GM04504 (cell line): Measurements from ENCODE around the gene COBL.

ENCODE experiments used
- DNase-seq: peaks from one replicate; pipeline ENCODE4 v3.0.0-alpha.2; 2012; ENCODE audit warnings: low read depth

Gene COBL

GRCh38 chr7:51021906-51022570 lies 294.6 kb downstream of the COBL start:
- no peak for DNase-seq

GRCh38 chr7:51020944-51021343 lies 295.7 kb downstream of the COBL start:
- no peak for DNase-seq

GRCh38 chr7:51019891-51020870 lies 296.4 kb downstream of the COBL start:
- DNase-seq, result no peak

DNA sequence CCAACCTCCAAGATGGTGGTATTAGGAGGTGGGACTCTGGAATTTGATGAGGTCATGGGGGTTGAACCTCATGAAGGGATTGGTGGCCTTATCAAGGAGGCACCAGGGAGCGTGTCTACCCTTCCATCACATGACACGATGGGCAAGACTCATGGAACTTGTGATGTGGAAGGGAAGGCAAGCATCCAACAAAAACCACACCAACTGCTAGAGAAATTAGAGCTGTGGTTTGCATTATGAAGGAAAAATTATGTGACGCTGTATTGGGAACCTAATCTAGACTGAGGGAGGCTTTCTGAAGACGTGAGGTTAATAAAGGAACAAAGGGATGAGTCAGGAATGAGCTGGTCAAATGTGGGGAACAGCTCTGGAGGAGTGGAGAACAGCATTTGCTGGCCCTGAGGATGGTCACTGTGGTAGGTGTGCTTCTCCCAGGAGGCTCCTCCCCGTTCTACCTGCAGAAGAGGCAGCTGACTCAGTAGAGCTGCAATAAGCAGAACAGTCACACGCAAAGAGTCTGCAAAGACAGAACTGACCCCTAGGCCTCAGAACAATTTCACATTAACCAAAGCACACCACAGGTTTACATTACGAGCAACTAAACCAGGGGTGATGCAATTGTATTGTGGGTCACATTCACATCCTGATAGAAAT lies 297.3 kb downstream of the COBL start:
- DNase-seq, result no peak

DNA sequence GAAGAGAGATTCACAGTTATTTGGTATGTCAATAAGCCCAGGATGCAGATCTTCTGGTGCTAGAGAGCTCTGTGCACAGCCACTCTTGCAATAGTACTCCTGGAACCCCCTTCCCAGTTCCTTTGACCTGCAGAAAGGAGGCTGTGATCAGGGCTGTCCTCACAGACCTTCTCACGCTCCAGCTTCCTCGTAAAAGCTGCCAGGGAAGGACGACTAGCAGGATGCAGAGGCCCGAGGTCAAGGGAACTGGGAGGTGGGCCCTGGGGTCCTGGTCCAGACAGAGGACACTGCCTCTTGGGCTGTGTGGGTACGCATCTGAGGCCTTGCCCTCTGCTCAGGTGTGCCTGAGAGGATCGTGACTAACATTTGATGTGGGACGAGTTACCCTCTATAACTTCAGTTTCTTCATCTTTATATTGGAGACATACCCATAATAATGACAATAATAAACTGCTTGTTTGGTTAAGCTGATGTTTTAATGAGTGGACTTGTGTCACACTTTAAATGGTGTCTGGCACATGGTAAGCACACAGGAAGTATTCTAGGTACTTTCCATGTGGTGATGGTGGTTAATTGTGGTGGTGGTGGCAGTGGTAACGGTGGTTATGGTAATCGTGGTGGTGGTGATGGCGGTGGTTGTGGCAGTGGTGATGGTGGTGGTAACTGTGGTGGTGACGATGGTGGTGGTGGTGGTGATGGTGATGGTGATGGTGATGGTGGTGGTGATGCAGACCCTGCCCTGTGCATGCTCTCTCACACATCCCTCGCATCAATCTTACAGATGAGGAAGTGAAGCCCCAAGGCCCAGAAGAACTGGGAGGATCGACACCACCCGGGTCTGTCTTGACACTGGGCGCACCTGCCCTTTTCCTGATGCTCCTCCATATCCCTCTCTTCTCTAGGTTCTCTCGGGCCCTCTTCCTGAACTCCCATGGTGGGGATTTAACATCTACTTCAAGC lies 298.8 kb downstream of the COBL start:
- DNase-seq, result no peak

DNA sequence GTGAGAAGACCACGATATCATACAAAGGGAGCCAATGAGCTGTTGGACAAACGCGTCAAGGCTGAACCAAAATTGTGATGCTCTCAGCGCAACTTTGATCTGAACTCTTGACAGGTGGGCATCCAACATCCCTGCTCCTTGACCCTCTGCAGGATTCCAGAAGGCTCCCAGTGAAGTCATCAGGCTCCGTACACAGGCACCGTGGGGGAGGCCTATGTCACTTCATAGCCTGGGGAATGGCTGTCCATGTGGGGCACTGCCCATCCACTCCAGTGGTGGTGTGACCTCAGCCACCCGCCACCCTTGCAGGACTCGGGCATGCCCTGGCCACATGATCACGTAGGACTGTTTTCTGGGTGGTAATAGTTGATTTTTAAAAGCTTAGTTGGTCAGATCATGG lies 300.1 kb downstream of the COBL start:
- no peak for DNase-seq

DNA sequence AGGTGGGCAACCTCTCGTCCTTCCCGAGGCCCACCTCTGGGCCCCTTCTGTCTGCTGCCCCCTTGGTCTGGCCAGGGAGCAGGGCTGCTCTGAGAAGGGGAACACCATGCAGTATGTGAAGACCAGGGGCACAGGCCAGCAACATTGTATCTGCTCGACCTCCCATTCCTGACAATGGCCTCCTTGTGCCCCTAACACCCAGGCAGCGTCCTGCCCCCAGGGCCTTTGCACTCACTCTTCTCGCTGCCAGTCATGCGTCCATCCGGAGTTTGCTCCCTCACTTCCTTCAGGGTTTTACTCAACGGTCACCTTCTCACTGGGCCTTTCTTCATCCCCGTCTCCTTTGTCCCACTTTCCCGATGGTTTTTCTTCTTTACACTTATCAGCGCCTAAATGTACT lies 301.0 kb downstream of the COBL start:
- DNase-seq, result no peak

GRCh38 chr7:51014811-51015210 lies 301.8 kb downstream of the COBL start:
- DNase-seq, result no peak

DNA sequence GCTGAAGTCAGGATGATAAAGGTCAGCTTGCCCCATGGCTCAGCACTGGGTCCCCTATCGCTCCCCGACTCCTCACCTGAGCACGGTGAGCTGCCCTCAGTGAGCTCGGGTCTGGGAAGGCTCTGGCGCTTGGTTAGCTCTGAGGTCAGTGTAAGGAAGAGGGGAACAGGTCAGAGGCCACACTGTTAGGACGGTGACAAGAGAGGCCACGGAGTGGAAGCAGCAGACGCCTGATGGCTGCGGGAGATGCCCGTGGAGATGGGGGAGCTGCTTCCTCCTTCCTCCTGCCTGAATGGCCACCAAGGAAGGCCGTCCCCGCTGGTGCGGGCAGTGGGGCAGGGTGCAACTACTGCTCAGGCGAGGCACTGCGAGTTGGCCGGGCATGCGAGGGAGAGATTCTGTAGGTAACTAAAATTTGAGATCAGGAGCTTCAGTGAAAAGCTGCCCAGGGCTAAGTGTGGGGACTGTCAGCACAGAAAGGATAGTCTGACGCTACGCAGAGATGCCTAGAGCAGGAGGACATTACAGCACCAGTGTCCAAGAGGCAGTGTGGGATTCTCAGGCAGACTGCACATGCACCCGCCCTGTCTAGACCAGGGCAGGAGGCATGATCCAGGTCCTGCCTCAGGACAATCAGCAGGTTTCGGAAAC lies 302.6 kb downstream of the COBL start:
- DNase-seq, result no peak

- no peak for DNase-seq
Measured at GRCh38 chr7:51013218-51013786, 303.3 kb downstream of the COBL start.

GRCh38 chr7:51012569-51013217 lies 303.9 kb downstream of the COBL start:
- DNase-seq, result no peak

DNA sequence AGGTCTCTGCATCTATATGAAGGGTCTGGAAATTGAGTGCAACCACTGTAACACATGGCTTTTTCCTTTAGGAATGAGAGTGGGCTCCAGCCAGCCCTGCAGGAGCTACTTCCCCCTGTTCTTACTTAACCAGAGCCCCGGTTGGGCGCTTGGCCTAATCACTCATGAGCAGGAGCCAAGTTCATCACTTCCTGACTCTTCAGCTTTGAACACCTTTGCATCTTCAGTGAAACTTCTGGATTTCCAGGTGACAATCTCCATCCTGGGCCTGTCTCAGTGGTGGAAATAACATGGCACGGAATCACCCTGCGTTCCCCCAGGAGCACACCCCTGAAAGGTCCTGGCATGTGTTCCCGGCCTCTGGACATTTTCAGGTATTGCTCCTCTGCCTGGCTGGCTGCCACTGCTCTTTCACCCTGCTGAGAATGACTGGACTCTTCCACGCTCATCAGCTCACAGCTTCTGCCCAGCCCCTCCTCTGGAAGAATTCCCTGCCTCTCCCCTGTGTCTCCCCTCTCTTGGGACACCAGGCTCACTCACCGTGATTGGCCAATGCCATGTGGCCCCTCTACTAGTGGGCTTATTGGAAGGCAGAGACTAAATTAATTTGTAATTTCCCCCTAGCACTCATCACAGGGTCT lies 304.8 kb downstream of the COBL start:
- DNase-seq, result no peak

GRCh38 chr7:51010534-51010933 lies 306.1 kb downstream of the COBL start:
- no peak for DNase-seq

DNA sequence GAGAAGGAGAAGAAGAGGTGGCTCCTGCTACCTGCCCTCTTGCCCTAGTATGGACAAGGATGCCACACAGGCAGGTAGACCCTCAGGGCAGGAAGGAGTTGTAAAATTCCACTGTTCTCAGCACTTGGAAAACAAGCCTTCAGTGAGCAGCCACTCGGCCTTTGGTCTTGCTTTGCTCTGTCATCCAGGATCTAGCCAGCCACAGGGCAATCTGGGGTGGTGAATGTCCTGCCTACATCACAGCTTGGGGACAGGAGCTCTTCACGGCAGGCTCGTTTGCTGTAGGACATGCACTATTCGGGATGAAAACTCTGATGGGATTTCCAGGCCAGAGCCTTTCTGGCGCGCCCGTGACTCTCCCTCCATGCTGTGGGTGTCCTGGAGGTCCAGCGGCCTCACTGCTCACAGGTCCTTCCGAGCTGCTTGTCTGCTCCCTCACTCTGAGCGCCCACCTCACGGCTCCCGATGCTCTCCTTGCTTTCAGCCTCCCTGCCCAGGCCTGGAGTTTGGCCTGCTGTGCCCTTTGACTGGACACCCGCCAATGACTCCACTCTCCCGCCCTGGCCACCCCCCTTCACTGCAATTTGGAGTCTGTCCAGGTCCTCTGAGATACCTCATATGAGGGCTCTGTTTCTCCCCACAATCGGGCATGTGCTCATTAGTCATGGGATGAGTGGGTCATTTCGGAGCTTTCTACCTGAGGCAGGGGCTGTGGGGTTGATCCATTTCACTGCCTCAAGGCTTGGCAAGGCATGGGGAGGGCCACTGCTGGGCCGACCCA lies 306.7 kb downstream of the COBL start:
- no peak for DNase-seq

GRCh38 chr7:51007551-51008505 lies 308.8 kb downstream of the COBL start:
- no peak for DNase-seq

DNA sequence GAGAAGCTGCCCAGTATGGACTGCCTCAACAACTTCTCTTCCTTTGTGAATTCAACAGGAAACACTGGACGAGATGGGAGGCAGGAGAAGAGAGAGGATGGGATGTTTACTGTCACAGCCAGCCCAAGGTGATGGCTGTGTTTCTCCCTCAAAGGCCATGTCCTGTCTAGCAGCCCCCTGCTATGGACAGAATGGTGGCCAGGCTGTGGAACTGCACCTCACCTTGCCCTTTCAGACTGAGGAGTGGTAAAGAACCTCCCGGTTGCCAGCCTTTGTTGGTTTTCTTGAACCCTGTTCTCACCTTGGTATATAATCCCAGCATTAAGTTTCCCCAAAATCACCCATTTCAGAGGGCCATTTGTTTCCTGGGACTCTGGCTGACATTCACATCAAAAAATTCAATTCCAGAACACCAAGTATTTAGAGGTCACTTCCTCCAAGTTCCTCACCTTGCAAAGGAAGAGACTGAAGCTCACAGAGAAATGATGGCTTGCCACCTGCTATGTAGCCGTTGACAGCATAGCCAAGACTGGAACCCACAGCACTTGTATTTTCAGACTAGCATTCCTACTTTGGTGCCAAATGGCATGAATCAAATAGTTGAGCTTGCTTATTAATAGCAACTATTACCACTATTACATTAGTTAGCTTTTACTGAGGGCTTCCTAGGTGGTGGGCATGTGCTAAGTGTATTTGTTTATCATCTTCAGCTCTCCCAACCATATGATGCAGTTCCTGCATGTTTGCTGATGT lies 309.9 kb downstream of the COBL start:
- DNase-seq, result no peak

GRCh38 chr7:51005074-51005473 lies 311.5 kb downstream of the COBL start:
- DNase-seq, result no peak
